ENCODE results near the gene C22orf15.

The C22orf15 gene

DNA sequence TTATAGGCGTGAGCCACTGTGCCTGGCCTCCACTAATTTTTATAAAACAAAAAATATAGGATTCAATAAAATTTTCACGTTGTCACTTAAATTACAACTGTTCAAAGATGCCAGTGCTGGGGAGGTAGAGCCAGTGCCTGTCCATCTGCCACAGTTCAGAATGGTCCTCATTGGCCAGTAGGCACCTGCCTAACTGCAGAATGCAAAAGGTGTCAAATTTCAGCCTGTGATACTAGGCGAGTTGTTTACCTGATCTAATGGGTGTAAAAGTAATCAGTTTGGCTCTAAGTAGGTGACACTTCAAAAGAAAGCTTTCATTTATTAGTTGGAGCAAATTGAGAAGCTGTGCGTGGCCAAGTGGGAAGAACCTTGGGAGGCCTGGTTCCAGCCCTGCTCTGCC lies 26.3 kb downstream of the C22orf15 start:
- DNase-seq (ENCODE audit: low read depth) = no peak

DNA sequence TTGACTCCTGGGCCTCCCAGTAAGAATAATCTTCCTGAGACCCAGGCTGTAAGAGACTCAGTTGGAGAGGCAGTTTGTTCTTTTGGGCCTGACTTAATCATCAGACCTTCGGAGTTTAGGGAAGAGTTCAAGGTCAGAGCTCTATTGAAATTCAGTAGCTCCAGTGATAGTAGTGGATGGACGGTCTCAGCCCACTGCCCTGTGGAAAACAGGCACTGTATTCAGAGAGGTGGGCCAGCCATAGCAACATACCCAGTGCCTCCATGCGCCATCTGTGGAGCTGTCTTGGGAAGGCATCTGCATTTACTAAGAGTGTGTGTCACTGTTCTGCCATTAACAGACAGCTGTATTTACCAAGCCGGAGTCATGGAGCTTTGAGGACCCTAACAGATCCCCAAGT lies 26.8 kb downstream of the C22orf15 start:
- DNase-seq (ENCODE audit: low read depth) = no peak

DNA sequence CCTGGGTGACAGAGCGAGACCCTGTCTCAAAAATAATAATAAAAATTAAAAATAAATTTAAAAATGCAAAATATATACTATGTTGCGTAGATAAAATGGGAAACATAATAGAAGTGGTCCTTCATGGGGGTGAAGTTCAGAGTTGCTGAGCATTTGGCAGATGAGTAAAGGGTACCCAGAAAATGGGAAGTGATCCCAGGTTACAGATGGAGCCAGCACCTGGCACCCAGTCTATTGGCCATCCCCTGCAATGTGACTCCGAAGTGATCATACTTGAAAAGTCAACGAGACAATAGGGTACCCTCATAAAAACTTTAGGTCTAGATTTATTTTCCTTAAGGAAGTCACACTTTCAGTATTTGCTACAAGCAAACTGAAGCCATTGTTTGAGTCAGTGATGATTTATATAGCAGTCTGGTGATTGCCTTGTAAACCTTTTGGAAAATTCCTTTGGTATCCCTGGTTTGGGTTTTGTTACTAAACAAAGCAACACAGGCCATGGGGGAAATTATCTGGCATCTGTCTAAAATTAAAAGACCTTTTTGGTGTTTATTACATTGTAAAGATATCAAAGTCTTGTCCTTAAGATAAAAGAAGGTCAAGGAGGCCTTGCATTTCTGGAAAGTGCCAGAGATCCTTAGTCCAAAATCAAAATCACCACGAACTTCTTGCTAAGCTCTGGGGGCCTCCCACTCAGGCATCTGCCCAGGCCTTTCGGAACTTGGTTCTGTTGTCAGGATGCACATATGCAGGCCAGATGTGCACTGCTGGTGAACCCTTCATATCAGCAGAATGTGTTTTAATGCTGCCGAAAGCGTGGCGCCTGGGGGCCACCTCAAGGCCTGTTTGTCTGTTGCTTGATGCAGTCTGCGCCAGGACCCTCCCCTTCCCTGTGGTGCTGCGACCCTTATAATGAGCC lies 28.3 kb downstream of the C22orf15 start:
- DNase-seq (ENCODE audit: low read depth) = no peak

DNA sequence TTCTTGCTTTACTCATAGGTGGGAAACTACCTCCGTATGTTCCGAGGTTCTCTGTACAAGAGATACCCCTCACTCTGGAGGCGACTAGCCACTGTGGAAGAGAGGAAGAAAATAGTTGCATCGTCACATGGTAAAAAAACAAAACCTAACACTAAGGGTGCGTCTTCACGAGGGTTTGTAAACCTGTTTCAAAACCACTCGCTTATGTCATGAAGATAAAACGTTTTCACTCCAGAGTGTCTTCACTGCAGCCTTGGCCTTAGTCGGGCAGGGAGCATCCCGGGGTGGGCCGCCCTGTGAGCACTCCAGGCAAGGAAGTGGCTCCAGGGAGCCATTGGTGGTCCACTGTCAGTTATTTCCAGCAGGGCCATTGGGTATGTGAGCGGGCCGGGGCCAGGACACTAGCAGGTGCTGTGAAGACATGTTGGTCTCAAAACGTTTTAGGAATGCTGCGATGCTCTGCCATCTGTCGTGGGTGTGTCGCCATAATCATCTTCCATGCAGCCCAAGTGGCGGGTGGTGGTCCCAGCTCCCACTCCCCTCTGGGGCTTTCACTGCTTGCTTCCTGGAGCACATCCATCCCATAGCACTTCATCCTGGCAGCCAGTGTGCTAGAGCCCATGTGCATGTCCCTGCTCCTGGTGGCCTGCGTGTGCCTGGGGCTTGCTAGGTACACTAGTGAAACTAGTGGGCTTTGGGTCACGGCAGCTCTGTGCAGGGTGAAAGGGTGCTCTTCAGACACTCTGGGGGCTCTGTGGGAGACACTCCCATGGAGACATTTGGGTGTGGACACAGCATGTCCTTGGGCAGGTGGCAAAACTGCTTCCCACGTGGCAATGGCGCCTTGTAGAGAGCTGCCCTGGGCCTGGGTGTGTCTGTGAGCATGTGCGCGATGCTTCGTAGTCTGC lies 29.2 kb downstream of the C22orf15 start:
- DNase-seq (ENCODE audit: low read depth) = no peak

DNA sequence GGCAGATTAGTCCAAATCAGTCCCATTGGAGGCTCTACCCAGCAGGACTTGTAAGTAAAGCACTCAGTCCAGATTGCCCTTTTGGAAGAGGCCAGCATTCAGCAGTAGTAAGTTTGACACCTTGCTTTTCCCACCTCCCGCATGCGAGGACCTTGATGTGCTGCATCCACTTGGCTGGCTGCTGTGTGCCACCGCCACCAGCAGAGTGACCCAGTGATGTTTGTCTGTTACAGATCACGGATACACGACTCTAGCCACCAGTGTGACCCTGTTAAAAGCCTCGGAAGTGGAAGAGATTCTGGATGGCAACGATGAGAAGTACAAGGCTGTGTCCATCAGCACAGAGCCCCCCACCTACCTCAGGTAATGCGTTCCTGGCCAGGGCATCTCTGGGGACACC lies 30.5 kb downstream of the C22orf15 start:
- no peak for DNase-seq (ENCODE audit: low read depth)

DNA sequence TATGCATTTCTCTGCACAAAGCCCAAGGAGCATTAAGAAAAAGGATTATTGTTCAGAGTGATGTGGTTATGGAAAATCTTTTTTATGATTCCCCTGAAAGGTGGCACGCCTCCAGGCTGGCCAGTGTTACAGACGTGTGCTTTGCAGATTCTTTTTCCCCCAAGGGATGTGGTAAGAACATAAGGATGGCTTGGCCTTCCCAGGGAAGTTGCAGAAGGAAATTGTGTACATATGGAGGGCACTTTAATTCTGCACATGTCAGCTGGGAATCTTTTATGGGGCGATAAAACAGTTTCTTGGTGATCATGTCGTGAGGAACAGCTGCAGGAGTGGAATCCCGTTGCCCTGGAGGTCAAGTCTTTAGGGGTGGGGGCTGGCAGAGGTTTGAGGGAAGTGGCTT lies 33.7 kb downstream of the C22orf15 start:
- DNase-seq (ENCODE audit: low read depth) = no peak

DNA sequence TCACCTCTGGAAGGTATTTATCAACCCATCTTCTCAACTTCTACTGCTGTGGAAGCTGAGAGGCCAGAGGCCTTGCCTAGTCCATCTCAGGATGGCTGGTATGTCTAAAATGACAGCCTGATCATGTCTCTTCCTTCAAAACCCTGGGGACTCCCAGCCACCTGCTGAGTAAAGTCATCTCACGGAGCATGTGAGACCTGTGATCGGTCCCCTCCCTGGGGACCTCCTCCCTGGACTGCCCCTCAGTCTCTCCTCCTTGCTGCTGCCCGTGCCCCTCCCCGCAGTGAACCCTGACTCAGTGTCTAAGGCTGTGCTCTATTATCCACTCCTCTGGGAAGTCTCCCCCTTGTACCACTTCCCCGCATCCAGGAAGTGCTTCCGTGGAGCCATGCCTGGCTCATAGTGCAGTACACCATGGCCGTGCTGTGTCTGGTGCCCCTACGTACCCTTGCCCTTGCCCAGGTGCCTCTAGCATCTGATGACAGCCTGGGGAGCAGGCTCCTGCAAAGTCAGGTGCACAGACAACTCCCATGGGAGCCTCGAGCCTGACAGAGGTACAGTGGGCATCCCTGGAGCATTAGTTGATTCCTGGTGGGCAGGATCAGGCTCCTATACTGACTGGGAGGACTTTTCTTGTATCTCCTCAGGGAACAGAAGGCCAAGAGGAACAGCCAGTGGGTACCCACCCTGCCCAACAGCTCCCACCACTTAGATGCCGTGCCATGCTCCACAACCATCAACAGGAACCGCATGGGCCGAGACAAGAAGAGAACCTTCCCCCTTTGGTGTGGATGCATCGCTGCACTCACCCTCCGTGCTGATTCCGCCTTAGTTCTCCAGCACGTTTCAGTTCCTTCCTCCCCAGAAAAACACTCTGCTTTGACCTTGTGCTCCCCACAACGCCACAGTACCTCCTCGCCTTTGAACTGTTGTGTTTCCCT lies 37.8 kb downstream of the C22orf15 start:
- no peak for DNase-seq (ENCODE audit: low read depth)

DNA sequence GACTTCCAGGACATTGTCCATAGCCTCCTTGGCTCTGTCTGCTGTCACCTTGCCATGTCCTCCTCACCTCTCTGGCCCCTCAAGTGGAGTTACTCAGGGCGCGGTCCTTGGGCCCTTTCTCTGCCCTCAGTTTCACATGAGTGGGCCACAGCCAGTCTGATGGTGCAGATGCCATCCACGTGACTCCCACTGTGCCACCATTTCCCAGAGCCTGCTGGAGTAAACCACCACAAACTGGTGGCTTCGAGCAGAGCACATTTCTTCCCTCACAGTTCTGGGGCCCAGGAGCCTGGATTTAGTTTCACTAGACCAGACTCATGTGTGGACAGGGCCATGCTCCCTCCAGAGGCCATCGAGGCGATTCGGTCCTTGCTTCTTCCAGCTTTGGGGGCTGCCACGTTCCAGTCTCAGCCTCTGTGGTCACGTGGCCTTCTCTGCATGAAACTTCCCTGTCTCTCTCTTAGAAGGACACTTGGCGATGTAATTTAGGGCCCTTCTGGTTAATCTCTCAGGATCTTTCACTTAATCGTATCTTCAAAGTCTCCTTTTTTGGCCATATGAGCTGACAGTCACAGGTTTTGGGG lies 38.5 kb downstream of the C22orf15 start:
- DNase-seq (ENCODE audit: low read depth) = no peak

DNA sequence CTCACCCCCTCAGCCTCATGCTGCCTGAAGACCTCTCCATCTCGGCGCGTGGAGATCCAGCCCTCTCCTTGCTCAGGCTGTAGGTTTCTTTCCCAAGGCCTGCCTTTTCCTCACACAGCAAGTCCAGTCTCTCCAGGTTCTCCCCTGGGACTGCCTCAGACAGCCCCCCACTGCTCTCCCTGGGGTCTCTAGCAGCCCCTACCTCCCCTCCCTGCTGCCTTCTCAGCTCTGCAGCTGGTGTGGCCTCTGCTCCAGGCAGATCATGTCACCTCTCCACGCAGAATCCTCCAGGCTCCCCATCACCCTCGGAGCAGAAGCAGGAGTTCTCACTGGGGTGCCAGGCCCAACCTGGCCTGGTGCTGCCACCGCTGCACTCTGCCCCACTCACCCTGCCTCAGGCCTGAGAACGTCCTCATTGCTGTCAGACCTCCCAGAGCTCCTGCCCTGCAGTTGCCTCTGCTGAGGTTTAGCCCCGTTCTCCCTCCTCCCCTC lies 39.1 kb downstream of the C22orf15 start:
- DNase-seq (ENCODE audit: low read depth) = no peak

DNA sequence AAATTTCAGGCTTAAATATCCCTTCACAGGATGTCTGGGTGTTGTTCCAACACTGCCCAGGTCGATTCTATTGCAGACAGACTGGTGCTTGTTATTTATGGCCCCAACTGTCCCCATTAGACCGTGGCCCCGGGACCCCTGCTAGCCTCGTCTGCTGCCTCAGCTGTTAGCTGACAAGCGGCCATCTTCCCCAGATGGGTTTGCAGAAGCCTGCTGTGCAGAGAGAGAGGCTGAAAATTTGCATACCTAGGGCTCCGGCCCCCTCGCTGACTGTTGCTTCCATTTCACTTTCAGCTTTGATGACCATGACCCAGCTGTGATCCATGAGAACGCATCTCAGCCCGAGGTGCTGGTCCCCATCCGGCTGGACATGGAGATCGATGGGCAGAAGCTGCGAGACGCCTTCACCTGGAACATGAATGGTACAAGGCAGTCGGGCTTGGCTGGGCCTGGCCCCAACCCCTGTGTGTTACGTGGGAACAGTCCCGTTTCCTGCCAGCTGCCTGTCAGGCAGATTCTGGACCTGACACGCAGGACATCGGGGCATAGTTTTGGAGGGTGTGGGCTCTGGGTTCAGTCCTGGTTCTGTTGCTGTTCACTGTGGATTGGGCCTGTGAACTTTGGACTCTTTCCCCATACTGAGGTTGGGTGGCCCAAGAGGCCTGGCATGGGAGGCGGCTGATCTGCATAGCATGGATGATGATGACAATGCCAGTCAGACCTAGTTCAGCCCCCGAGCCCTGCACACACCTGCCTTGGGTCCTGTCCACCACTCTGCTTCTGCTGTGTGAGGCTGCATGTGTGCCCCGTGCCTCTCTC lies 40.4 kb downstream of the C22orf15 start:
- no peak for DNase-seq (ENCODE audit: low read depth)

DNA sequence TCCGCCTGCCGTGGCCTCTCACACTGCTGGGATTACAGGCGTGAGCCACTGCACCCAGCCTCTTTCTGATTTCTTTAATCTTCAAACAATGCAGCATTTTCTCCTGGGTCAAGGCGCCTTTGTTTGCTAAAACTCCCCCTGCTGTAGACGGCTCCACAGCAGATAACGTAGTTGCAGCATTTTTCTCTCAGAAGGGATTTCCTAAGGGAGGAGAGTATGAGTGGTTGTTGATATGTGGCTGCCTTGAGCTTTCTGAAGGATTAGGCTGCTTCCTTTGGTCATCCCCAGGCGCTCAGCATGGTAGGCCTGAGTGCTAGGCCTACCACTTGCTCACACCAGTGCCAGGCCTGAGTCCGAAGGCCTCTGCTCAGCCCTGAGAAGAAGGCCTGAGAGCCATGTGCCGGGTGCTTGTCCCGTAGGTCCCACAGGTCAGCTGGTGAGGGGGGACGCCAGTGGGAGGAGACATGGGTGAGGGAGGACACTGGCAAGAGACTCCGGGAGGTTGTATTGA lies 42.0 kb downstream of the C22orf15 start:
- DNase-seq (ENCODE audit: low read depth) = no peak

DNA sequence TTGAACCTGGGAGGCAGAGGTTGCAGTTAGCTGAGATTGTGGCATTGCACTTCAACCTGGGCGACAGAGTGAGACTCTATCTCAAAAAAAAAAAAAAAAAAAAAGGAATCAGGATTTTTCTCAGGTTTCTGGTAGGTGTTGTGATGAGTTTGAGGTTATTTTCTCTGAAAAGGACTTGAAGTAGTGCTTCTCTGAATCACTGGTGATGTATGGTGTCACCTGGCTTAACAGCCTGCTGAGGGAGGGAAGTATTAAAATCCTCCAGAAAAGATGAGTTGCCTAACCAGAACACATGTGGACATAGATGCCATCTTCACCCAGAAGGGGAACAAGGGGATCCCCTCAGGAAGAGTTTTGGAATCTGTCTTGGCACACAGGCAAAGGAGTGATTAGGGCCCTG lies 44.0 kb downstream of the C22orf15 start:
- DNase-seq (ENCODE audit: low read depth) = no peak

DNA sequence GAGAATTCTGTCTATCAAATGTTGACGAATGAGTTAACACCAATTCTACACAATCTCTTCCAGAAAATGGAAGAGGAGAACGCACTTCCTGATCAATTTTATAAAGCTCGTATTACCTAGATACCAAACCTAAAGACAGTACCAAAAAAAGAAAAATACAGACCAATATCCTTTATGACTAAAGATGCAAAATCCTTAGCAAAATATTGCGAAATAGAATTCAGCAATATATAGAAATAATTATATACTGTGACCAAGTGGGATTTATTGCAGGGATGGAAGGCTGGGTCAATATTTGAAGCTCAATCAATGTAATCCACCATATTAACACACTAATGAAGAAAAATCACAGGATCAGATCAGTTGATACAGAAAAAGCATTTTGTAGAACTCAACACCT lies 49.6 kb downstream of the C22orf15 start:
- DNase-seq (ENCODE audit: low read depth) = no peak
